DND-41 (cell line): ENCODE results near the gene DHRS11.

Experiments
- ATAC-seq: fragments of 200-7000 bp; cut with Tn5 transposase; 3 replicates; pipeline ENCODE4 v1.9.1; 2021; ENCODE audit warnings: low read depth; ENCODE audit not compliant: insufficient read depth
- DNase-seq: peaks from one replicate; pipeline ENCODE4 v3.0.0-alpha.2; 2020
- H2AFZ ChIP-seq: 2 replicates; pipeline ENCODE4 v1.6.0; 2012; ENCODE audit warnings: low read depth, low read length
- H3K27ac ChIP-seq: 2 replicates; pipeline ENCODE4 v1.5.1; 2012; ENCODE audit warnings: low read length, inconsistent platforms
- H3K27me3 ChIP-seq: fragments of 200-600 bp; sonication (generic); 2 replicates; pipeline ENCODE4 v1.6.0; 2012; ENCODE audit warnings: low read length, mild to moderate bottlenecking, inconsistent platforms; ENCODE audit not compliant: insufficient read depth, poor library complexity
- H3K36me3 ChIP-seq: 2 replicates; pipeline ENCODE4 v1.5.1; 2012; ENCODE audit warnings: low read length, inconsistent platforms; ENCODE audit not compliant: insufficient read depth
- H3K4me1 ChIP-seq: 2 replicates; pipeline ENCODE4 v1.5.1; 2012; ENCODE audit warnings: mild to moderate bottlenecking, low read length; ENCODE audit not compliant: insufficient read depth
- H3K4me2 ChIP-seq: 2 replicates; pipeline ENCODE4 v1.6.0; 2012; ENCODE audit warnings: mild to moderate bottlenecking, moderate library complexity, low read length, inconsistent platforms; ENCODE audit not compliant: insufficient read depth
- H3K4me3 ChIP-seq, 2 experiments: fragments of 200-600 bp in 1 of 2; shearing (Covaris generic) in 1 of 2; 2 replicates each; pipeline ENCODE4 v1.5.1; 2012 to 2016; ENCODE audit warnings: inconsistent platforms in 2 of 2, low read length in 2 of 2, mild to moderate bottlenecking in 2 of 2, low read depth in 1 of 2, moderate library complexity in 1 of 2
- H3K79me2 ChIP-seq: 2 replicates; pipeline ENCODE4 v1.6.0; 2012; ENCODE audit warnings: low read length, inconsistent platforms; ENCODE audit not compliant: insufficient read depth
- H3K9ac ChIP-seq: 2 replicates; pipeline ENCODE4 v1.6.0; 2012; ENCODE audit warnings: low read depth, mild to moderate bottlenecking, inconsistent platforms, low read length, moderate library complexity
- H3K9me3 ChIP-seq: 2 replicates; pipeline ENCODE4 v1.5.1; 2012; ENCODE audit warnings: low read length, moderate library complexity, mild to moderate bottlenecking, inconsistent platforms; ENCODE audit not compliant: insufficient read depth, severe bottlenecking
- H4K20me1 ChIP-seq: 2 replicates; pipeline ENCODE4 v1.6.0; 2012; ENCODE audit warnings: low read length; ENCODE audit not compliant: insufficient read depth
- EZH2 ChIP-seq: IDR thresholded peaks from 3 replicates; pipeline ENCODE4 v1.6.1; 2012; ENCODE audit warnings: borderline replicate concordance, low read depth, mild to moderate bottlenecking, moderate library complexity, low read length, inconsistent platforms; ENCODE audit not compliant: severe bottlenecking
- TF ChIP-seq, protein P1 (sequence below): IDR thresholded peaks from 2 replicates; pipeline ENCODE4 v1.5.1; 2012; ENCODE audit warnings: borderline replicate concordance, low read length, moderate library complexity, mild to moderate bottlenecking; ENCODE audit not compliant: poor library complexity, severe bottlenecking; ENCODE audit errors: extremely low read depth

Gene DHRS11

DNA sequence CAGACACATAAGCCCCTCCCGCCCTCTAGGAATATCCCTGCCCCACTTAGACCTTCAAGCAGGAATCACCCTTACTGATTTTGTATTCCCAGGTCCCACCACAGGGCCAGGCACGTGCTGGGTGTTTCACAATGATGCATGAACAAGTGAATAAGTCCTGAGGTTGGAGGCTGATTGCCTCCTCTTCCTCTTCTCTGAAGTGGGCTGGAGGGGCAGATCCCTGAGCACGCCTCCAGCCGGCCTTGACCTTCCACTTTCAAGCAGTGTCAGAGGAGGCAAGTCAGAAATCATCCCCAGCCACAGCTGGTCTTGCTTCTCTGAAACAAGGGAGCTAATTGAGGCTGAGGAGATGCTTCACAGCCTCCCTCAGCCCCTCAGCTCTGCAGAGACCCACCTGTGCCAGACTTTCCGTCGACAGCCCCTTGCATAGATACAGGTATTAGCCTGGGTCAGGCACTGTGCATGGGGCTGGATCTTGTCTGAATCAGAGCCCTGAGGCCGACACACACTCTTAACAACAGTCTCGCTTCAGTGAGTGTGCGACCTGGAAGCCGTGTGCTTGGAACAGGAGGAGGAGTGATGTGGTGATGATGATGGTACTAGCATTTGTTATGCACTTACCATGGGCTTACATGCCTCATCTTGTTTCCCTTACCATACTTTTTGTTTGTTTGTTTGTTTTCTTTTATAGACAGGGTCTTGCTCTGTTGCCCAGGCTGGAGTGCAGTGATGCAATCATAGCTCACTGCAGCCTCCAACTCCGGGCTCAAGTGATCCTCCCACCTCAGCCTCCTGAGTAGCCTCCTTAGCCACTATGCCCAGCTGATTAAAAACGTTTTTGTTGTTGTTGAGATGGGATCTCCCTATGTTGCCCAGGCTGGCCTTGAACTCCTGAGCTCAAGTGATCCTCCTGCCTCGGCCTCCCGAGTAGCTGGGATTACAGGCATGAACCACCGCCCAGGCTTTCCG, 24.7 kb downstream of the DHRS11 start:
- Histone ChIP-seq H2AFZ (no peak overlapping the region), H4K20me1 (peaks cover 3% of the 10 kb centered on the region), H3K27me3 (no peaks in the 10 kb centered on the region), H3K4me3 (no peak overlapping the region), H3K4me1 (no peaks in the 10 kb centered on the region), H3K79me2 (no peaks in the 10 kb centered on the region), H3K36me3 (no peaks in the 10 kb centered on the region), H3K4me2 (no peak overlapping the region), H3K9me3 (no peaks in the 10 kb centered on the region), H3K27ac (no peak overlapping the region), H3K9ac (no peak overlapping the region)
- TF ChIP-seq EZH2: no peak
- TF ChIP-seq, protein P1, sequence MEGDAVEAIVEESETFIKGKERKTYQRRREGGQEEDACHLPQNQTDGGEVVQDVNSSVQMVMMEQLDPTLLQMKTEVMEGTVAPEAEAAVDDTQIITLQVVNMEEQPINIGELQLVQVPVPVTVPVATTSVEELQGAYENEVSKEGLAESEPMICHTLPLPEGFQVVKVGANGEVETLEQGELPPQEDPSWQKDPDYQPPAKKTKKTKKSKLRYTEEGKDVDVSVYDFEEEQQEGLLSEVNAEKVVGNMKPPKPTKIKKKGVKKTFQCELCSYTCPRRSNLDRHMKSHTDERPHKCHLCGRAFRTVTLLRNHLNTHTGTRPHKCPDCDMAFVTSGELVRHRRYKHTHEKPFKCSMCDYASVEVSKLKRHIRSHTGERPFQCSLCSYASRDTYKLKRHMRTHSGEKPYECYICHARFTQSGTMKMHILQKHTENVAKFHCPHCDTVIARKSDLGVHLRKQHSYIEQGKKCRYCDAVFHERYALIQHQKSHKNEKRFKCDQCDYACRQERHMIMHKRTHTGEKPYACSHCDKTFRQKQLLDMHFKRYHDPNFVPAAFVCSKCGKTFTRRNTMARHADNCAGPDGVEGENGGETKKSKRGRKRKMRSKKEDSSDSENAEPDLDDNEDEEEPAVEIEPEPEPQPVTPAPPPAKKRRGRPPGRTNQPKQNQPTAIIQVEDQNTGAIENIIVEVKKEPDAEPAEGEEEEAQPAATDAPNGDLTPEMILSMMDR: no peak
- no peak for ATAC-seq
- no peak for DNase-seq

DNA sequence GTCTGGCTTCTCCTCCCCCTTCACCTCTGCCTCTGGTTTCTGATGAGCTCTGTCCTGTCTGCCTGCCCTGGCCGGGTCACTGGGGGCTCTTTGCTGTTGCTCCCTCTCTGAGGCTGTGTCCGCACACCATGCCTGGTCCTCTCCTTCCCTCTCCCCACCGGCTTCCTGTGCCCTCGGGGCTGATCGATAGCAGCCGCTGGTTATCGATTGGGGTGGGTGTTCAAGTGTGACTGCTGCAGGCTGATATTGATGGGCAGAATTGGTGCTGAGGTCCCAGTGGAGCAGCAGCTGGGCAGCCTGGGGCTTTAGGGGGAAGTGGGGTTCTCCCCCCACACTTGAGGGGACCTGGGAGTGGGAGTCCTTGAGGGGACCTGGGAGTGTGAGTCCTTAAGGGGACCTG, 26.1 kb downstream of the DHRS11 start:
- TF ChIP-seq, protein P1: no peak
- TF ChIP-seq EZH2: no peak
- ATAC-seq (no peak), DNase-seq (no peak)
- Histone ChIP-seq H3K4me3 (no peak overlapping the region), H3K79me2 (no peaks in the 10 kb centered on the region), H3K4me2 (no peak overlapping the region), H3K9ac (no peak overlapping the region), H3K27ac (no peak overlapping the region), H4K20me1 (no peaks in the 10 kb centered on the region; the same call in 1 of the 2 replicates), H3K4me1 (no peaks in the 10 kb centered on the region), H3K36me3 (no peaks in the 10 kb centered on the region), H3K27me3 (no peaks in the 10 kb centered on the region), H2AFZ (no peak overlapping the region), H3K9me3 (no peaks in the 10 kb centered on the region)

DNA sequence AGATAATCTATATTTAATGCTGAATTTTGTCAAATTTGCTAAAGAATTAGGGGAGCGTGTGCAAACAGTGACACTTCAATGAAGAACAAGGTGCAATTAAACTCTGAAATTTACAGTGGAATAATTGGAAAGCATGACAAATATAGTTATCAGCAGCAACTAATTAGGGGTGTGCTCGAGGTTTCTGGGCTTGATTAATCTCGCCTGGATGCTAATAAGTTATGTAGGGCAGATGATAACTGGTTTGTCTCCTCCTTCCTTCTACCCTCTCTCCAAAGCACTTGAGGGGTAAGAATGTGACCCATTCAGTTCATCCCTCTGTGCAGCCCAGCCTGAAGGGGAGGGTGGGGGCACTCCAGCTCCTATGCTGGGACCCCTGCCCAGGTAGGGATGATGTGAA, 31.6 kb downstream of the DHRS11 start:
- TF ChIP-seq EZH2: no peak

DNA sequence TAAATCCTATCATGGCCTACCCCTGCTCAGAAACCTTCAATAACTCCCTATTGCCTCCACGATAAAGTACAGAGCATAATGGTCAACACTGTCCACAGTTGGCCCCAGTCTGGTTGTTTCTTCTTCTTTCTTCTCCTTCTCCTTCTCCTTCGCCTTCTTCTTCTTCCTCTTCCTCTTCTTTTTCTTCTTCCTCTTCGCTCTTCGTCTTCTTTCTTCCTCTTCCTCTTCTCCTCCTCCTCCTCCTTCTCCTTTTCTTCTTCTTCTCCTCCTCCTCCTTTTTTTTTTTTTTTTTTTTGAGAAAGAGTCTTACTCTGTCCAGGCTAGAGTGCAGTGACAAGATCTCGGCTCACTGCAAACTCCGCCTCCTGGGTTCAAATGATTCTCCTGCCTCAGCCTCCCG, 33.5 kb downstream of the DHRS11 start:
- no peaks in the 10 kb centered on the region for H3K36me3 ChIP-seq
- no peaks in the 10 kb centered on the region for H3K4me1 ChIP-seq
- DNase-seq: no peak
- H3K27me3 ChIP-seq: no peaks in the 10 kb centered on the region
- H3K79me2 ChIP-seq: no peaks in the 10 kb centered on the region
- ATAC-seq: no peak
- H3K4me2 ChIP-seq: no peak overlapping the region
- no peak overlapping the region for H3K9ac ChIP-seq
- H4K20me1 ChIP-seq: peaks cover 5% of the 10 kb centered on the region; the same call in 1 of the 2 replicates
- no peak overlapping the region for H2AFZ ChIP-seq
- H3K9me3 ChIP-seq: no peaks in the 10 kb centered on the region
- no peak overlapping the region for H3K4me3 ChIP-seq
- no peak for TF ChIP-seq EZH2
- TF ChIP-seq, protein P1: no peak
- no peak overlapping the region for H3K27ac ChIP-seq

More for the DNA sequence above, 31.6 kb downstream of the DHRS11 start:
- H2AFZ ChIP-seq: no peak overlapping the region
- H3K9ac ChIP-seq: no peak overlapping the region
- H3K27me3 ChIP-seq: no peaks in the 10 kb centered on the region
- ATAC-seq (no peak), DNase-seq (no peak)
- no peaks in the 10 kb centered on the region for H3K4me1 ChIP-seq
- no peaks in the 10 kb centered on the region for H3K79me2 ChIP-seq
- no peak overlapping the region for H3K27ac ChIP-seq
- H3K9me3 ChIP-seq: no peaks in the 10 kb centered on the region
- H3K36me3 ChIP-seq: no peaks in the 10 kb centered on the region
- no peak overlapping the region for H3K4me2 ChIP-seq
- no peaks in the 10 kb centered on the region for H4K20me1 ChIP-seq
- no peak overlapping the region for H3K4me3 ChIP-seq
